ENCODE results near the gene ZNF169.
"Not testable (repeated sequence)": the region's sequence is repeated elsewhere in the genome, so short reads cannot be mapped to it uniquely, and the experiment has no call there.

ZNF169 gene

DNA sequence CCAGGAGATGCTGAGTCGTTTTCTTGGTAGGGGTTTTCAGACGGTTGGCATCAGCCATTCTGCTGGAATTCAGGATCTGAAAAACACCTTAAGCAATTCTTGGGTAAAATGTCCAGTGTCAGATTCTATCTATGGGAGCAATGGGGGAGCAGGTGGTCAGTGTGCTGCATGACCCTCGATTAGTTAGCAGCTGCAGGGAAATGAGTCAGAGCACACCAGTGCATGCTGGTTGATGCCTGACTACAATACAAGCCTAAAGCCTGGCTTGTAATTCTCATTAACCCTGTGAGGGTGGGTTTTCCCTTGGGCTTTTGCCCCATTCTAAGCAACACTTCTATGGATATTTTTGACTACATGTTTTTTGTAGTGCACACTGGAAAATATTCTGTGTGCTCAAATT, 89.7 kb downstream of the ZNF169 start:
- DNase-seq = not testable (repeated sequence)
